SK-N-SH treated with all-trans-retinoic acid at 6 μM for 48 hours (cell line): ENCODE measurements around the gene SEMG1.

ENCODE experiments used
- ATAC-seq: fragments of 200-7000 bp; cut with Tn5 transposase; 3 replicates; pipeline ENCODE4 v1.9.1; 2020; ENCODE audit warnings: mild to moderate bottlenecking, moderate library complexity
- ARNTL ChIP-seq: fragments of 450-650 bp; formaldehyde crosslinking; IDR thresholded peaks from 2 replicates; pipeline ENCODE4 v1.5.0; 2020; ENCODE audit warnings: low read depth, mild to moderate bottlenecking, moderate library complexity, borderline replicate concordance
- CSDC2 ChIP-seq: fragments of 250-450 bp; sonication (Bioruptor Pico); IDR thresholded peaks from 2 replicates; pipeline ENCODE4 v1.5.0; 2020; ENCODE audit warnings: mild to moderate bottlenecking, moderate library complexity
- ESRRG ChIP-seq: fragments of 250-450 bp; sonication (Bioruptor Pico); IDR thresholded peaks from 2 replicates; pipeline ENCODE4 v1.6.1; 2021; ENCODE audit warnings: mild to moderate bottlenecking
- GLIS3 ChIP-seq: fragments of 250-450 bp; sonication (Bioruptor Pico); IDR thresholded peaks from 2 replicates; pipeline ENCODE4 v1.5.0; 2020; ENCODE audit warnings: mild to moderate bottlenecking, moderate library complexity
- ISL1 ChIP-seq: fragments of 250-450 bp; sonication (Bioruptor Pico); IDR thresholded peaks from 2 replicates; pipeline ENCODE4 v2.1.2; 2022; ENCODE audit warnings: mild to moderate bottlenecking, moderate library complexity
- OSR1 ChIP-seq: fragments of 250-450 bp; sonication (Bioruptor Pico); IDR thresholded peaks from 2 replicates; pipeline ENCODE4 v1.8.0; 2022; ENCODE audit warnings: moderate library complexity, mild to moderate bottlenecking, inconsistent platforms
- PPARA ChIP-seq: fragments of 250-450 bp; sonication (Bioruptor Pico); IDR thresholded peaks from 2 replicates; pipeline ENCODE4 v1.5.0; 2020; ENCODE audit warnings: mild to moderate bottlenecking, borderline replicate concordance
- SNAI2 ChIP-seq: fragments of 250-450 bp; sonication (Bioruptor Pico); IDR thresholded peaks from 2 replicates; pipeline ENCODE4 v1.5.0; 2020; ENCODE audit warnings: mild to moderate bottlenecking, moderate library complexity
- TOX ChIP-seq: fragments of 250-450 bp; sonication (Bioruptor Pico); IDR thresholded peaks from 2 replicates; pipeline ENCODE4 v1.8.0; 2021; ENCODE audit warnings: mild to moderate bottlenecking, moderate library complexity, borderline replicate concordance
- ZC3H10 ChIP-seq: fragments of 250-450 bp; sonication (Bioruptor Pico); IDR thresholded peaks from 2 replicates; pipeline ENCODE4 v1.5.1; 2021; ENCODE audit warnings: mild to moderate bottlenecking, moderate library complexity
- ZFP3 ChIP-seq: fragments of 250-450 bp; sonication (Bioruptor Pico); IDR thresholded peaks from 2 replicates; pipeline ENCODE4 v1.5.0; 2020; ENCODE audit warnings: mild to moderate bottlenecking, moderate library complexity
- ZFP30 ChIP-seq: fragments of 450-650 bp; formaldehyde crosslinking; IDR thresholded peaks from 2 replicates; pipeline ENCODE4 v1.5.0; 2022; ENCODE audit warnings: mild to moderate bottlenecking, moderate library complexity
- ZNF565 ChIP-seq: fragments of 450-650 bp; formaldehyde crosslinking; conservative IDR thresholded peaks from 2 replicates; pipeline ENCODE4 v1.5.0; 2020; ENCODE audit warnings: low read depth, mild to moderate bottlenecking, moderate library complexity
- ZNF70 ChIP-seq: fragments of 450-650 bp; formaldehyde crosslinking; IDR thresholded peaks from 2 replicates; pipeline ENCODE4 v1.5.0; 2020; ENCODE audit warnings: mild to moderate bottlenecking, moderate library complexity
- TF ChIP-seq, protein P1 (sequence below): fragments of 250-450 bp; sonication (Bioruptor Pico); IDR thresholded peaks from 2 replicates; pipeline ENCODE4 v1.5.1; 2020; ENCODE audit warnings: low read depth, mild to moderate bottlenecking, moderate library complexity
- TF ChIP-seq, protein P2 (sequence below): fragments of 250-450 bp; sonication (Bioruptor Pico); IDR thresholded peaks from 2 replicates; pipeline ENCODE4 v1.5.1; 2021; ENCODE audit warnings: mild to moderate bottlenecking, moderate library complexity
- TF ChIP-seq, protein P3 (sequence below): fragments of 250-450 bp; sonication (Bioruptor Pico); IDR thresholded peaks from 2 replicates; pipeline ENCODE4 v1.8.0; 2021; ENCODE audit warnings: low read depth, mild to moderate bottlenecking, moderate library complexity, borderline replicate concordance
- TF ChIP-seq, protein P4 (sequence below): fragments of 250-450 bp; sonication (Bioruptor Pico); IDR thresholded peaks from 2 replicates; pipeline ENCODE4 v1.5.0; 2020; ENCODE audit warnings: mild to moderate bottlenecking, moderate library complexity
- TF ChIP-seq, protein P5 (sequence below): fragments of 250-450 bp; sonication (Bioruptor Pico); IDR thresholded peaks from 2 replicates; pipeline ENCODE4 v1.8.0; 2020; ENCODE audit warnings: mild to moderate bottlenecking, moderate library complexity, borderline replicate concordance

SEMG1 gene

DNA sequence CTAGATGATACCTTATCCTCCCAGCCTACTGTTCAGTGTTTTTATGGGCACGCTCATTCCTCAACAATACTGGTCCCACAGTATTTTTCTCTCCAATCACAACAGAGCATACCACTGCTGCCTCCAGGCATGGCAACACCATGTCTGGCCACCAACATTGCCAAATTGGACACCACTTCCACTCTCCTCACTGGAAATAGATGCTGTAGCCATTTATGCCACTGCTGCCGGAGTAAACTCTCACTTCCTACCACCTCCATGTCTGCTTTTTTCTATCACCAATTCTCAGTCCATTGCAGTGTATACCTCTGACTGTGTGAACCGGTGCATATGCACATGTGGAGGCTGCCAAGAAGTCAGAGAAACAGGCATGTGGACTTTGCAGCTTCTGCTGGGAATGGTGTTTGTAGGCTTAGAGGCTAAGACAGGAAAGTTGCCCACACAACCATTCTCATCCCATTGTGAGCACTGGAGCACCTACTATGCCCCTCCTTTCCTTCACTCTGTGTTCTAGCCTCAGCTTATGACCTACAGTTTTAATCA, 17.7 kb upstream of the SEMG1 start:
- no peak for ATAC-seq
- TF ChIP-seq TOX (CRISPR knock-in tag): no peak
- no peak for TF ChIP-seq ZC3H10 (CRISPR knock-in tag)
- no peak for TF ChIP-seq GLIS3 (CRISPR knock-in tag)
- TF ChIP-seq ZFP3 (CRISPR knock-in tag): no peak
- no peak for TF ChIP-seq OSR1 (CRISPR knock-in tag)
- TF ChIP-seq, all 23 proteins: peak for 0

DNA sequence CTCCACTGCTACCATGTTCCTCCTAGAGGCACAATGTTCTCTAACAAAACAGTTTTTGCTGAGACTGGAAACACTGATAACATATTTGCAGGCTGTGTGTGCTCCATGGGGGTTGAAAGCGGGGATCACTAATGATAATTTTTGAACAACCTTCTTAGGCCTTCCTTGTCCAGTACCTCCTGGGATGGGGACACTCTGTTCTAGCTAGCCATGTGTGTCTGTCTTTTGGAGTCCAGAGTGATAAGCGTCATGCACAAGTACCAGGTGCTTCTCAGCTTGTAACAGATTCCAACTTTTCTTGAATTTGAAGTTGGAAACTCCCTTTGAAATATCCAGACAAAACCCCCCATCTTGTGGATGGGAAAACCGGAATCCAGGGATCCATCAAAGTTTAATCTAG, 17.0 kb upstream of the SEMG1 start:
- no peak for ATAC-seq
- TF ChIP-seq CSDC2 (CRISPR knock-in tag): no peak

DNA sequence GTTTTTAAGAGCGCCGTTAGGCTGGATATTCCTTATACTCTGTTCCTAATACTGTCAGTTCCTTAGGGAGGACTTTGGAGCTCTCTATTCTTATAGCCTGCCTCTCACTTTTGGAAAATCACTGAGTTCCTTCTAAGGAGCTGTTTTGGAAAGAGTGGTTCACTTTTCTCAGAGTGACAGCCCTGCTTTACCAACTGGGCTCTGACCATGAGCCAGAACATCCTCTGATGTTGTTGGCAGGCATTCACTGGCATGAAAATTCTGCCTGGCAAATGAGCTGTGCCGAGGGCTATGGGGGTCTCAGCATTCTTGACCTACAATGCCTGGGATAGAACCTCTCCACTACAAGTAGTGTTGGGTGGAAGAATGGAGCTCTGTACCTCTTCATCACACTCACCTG, 14.9 kb upstream of the SEMG1 start:
- ATAC-seq: no peak
- TF ChIP-seq TOX (CRISPR knock-in tag) (no peak), ZNF70 (CRISPR knock-in tag) (no peak), ZFP3 (CRISPR knock-in tag) (no peak), ISL1 (no peak), ZFP30 (CRISPR knock-in tag) (no peak), SNAI2 (CRISPR knock-in tag) (no peak), GLIS3 (CRISPR knock-in tag) (no peak), ZC3H10 (CRISPR knock-in tag) (no peak), ARNTL (CRISPR knock-in tag) (no peak), PPARA (CRISPR knock-in tag) (no peak), CSDC2 (CRISPR knock-in tag) (no peak)
- TF ChIP-seq, protein P1, sequence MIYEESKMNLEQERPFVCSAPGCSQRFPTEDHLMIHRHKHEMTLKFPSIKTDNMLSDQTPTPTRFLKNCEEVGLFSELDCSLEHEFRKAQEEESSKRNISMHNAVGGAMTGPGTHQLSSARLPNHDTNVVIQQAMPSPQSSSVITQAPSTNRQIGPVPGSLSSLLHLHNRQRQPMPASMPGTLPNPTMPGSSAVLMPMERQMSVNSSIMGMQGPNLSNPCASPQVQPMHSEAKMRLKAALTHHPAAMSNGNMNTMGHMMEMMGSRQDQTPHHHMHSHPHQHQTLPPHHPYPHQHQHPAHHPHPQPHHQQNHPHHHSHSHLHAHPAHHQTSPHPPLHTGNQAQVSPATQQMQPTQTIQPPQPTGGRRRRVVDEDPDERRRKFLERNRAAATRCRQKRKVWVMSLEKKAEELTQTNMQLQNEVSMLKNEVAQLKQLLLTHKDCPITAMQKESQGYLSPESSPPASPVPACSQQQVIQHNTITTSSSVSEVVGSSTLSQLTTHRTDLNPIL: no peak
- TF ChIP-seq, protein P2, sequence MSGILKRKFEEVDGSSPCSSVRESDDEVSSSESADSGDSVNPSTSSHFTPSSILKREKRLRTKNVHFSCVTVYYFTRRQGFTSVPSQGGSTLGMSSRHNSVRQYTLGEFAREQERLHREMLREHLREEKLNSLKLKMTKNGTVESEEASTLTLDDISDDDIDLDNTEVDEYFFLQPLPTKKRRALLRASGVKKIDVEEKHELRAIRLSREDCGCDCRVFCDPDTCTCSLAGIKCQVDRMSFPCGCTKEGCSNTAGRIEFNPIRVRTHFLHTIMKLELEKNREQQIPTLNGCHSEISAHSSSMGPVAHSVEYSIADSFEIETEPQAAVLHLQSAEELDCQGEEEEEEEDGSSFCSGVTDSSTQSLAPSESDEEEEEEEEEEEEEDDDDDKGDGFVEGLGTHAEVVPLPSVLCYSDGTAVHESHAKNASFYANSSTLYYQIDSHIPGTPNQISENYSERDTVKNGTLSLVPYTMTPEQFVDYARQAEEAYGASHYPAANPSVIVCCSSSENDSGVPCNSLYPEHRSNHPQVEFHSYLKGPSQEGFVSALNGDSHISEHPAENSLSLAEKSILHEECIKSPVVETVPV (CRISPR knock-in tag): no peak

DNA sequence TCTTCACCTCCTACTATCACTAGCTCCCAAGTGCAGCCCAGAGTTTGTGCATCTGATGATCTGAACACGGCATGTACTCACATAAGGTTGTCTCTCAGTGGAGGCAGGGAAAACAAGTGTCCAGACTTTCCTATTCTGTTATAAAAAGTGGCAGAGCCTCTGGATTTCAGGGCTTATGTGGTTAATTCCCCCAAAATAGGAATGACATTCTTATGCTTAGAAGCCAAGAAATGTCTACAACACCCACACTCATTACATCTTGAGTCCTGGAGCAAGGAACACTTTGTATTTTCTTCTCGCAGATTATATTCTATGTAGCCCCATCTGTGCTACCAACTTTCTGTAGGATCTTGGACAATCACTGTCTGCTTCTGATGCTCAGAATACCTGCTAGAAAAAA, 13.5 kb upstream of the SEMG1 start:
- no peak for ATAC-seq

More for the DNA sequence above, 13.5 kb upstream of the SEMG1 start:
- TF ChIP-seq PPARA (CRISPR knock-in tag) (no peak), ZNF565 (CRISPR knock-in tag) (no peak), ESRRG (CRISPR knock-in tag) (no peak), TOX (CRISPR knock-in tag) (no peak), SNAI2 (CRISPR knock-in tag) (no peak), ZFP3 (CRISPR knock-in tag) (no peak)
- TF ChIP-seq, protein P3, sequence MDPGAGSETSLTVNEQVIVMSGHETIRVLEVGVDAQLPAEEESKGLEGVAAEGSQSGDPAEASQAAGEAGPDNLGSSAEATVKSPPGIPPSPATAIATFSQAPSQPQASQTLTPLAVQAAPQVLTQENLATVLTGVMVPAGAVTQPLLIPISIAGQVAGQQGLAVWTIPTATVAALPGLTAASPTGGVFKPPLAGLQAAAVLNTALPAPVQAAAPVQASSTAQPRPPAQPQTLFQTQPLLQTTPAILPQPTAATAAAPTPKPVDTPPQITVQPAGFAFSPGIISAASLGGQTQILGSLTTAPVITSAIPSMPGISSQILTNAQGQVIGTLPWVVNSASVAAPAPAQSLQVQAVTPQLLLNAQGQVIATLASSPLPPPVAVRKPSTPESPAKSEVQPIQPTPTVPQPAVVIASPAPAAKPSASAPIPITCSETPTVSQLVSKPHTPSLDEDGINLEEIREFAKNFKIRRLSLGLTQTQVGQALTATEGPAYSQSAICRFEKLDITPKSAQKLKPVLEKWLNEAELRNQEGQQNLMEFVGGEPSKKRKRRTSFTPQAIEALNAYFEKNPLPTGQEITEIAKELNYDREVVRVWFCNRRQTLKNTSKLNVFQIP (CRISPR knock-in tag): no peak
- TF ChIP-seq, protein P4, sequence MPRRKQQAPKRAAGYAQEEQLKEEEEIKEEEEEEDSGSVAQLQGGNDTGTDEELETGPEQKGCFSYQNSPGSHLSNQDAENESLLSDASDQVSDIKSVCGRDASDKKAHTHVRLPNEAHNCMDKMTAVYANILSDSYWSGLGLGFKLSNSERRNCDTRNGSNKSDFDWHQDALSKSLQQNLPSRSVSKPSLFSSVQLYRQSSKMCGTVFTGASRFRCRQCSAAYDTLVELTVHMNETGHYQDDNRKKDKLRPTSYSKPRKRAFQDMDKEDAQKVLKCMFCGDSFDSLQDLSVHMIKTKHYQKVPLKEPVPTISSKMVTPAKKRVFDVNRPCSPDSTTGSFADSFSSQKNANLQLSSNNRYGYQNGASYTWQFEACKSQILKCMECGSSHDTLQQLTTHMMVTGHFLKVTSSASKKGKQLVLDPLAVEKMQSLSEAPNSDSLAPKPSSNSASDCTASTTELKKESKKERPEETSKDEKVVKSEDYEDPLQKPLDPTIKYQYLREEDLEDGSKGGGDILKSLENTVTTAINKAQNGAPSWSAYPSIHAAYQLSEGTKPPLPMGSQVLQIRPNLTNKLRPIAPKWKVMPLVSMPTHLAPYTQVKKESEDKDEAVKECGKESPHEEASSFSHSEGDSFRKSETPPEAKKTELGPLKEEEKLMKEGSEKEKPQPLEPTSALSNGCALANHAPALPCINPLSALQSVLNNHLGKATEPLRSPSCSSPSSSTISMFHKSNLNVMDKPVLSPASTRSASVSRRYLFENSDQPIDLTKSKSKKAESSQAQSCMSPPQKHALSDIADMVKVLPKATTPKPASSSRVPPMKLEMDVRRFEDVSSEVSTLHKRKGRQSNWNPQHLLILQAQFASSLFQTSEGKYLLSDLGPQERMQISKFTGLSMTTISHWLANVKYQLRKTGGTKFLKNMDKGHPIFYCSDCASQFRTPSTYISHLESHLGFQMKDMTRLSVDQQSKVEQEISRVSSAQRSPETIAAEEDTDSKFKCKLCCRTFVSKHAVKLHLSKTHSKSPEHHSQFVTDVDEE: no peak
- TF ChIP-seq, protein P2 (CRISPR knock-in tag): no peak
- TF ChIP-seq, protein P5, sequence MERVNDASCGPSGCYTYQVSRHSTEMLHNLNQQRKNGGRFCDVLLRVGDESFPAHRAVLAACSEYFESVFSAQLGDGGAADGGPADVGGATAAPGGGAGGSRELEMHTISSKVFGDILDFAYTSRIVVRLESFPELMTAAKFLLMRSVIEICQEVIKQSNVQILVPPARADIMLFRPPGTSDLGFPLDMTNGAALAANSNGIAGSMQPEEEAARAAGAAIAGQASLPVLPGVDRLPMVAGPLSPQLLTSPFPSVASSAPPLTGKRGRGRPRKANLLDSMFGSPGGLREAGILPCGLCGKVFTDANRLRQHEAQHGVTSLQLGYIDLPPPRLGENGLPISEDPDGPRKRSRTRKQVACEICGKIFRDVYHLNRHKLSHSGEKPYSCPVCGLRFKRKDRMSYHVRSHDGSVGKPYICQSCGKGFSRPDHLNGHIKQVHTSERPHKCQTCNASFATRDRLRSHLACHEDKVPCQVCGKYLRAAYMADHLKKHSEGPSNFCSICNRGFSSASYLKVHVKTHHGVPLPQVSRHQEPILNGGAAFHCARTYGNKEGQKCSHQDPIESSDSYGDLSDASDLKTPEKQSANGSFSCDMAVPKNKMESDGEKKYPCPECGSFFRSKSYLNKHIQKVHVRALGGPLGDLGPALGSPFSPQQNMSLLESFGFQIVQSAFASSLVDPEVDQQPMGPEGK (CRISPR knock-in tag): no peak
